Measurements from ENCODE around the gene ASXL2.
"Not testable (repeated sequence)": the region's sequence is repeated elsewhere in the genome, so short reads cannot be mapped to it uniquely, and the experiment has no call there.

ASXL2 gene

GRCh38 chr2:25878361-25879132, at the start of gene ASXL2:
TSS of gene ASXL2 (minus strand) at chr2:25878487. CDS start at chr2:25878222, 265 bp downstream.
- DNase-seq (ENCODE audit: low read depth): peak; percentile 97
- H3K4me3 ChIP-seq (ENCODE audit: low read length): peak within 1 kb of the TSS; percentile 93
- no peak for TF ChIP-seq CTCF (conservative IDR thresholded peaks at IDR 0.05; ENCODE audit: low read length)

GRCh38 chr2:25926984-25927756, 48.9 kb upstream of the ASXL2 start:
- TF ChIP-seq CTCF (conservative IDR thresholded peaks at IDR 0.05; ENCODE audit: low read length): no peak
- DNase-seq (ENCODE audit: low read depth): no peak
- H3K4me3 ChIP-seq (ENCODE audit: low read length): no peak overlapping the region

- TF ChIP-seq CTCF (conservative IDR thresholded peaks at IDR 0.05; ENCODE audit: low read length): no peak
- no peak for DNase-seq (ENCODE audit: low read depth)
- H3K4me3 ChIP-seq (ENCODE audit: low read length): no peak overlapping the region
Observed at GRCh38 chr2:25922501-25922900, 44.2 kb upstream of the ASXL2 start.

GRCh38 chr2:25920786-25921415, 42.6 kb upstream of the ASXL2 start:
- TF ChIP-seq CTCF (conservative IDR thresholded peaks at IDR 0.05; ENCODE audit: low read length): no peak

GRCh38 chr2:25920336-25920735, 42.0 kb upstream of the ASXL2 start:
- DNase-seq (ENCODE audit: low read depth): peak; percentile 73

More at GRCh38 chr2:25920786-25921415, 42.6 kb upstream of the ASXL2 start:
- DNase-seq (ENCODE audit: low read depth): no peak
- H3K4me3 ChIP-seq (ENCODE audit: low read length): no peak overlapping the region

GRCh38 chr2:25917832-25918231, 39.5 kb upstream of the ASXL2 start:
- TF ChIP-seq CTCF (conservative IDR thresholded peaks at IDR 0.05; ENCODE audit: low read length): no peak
- DNase-seq (ENCODE audit: low read depth): peak; percentile 9
- no peak overlapping the region for H3K4me3 ChIP-seq (ENCODE audit: low read length)

More at GRCh38 chr2:25920336-25920735, 42.0 kb upstream of the ASXL2 start:
- no peak overlapping the region for H3K4me3 ChIP-seq (ENCODE audit: low read length)
- no peak for TF ChIP-seq CTCF (conservative IDR thresholded peaks at IDR 0.05; ENCODE audit: low read length)

- DNase-seq (ENCODE audit: low read depth): peak; percentile 69
- H3K4me3 ChIP-seq (ENCODE audit: low read length): not testable (repeated sequence)
Observed at GRCh38 chr2:25917411-25917810, 39.1 kb upstream of the ASXL2 start.

- not testable (repeated sequence) for DNase-seq (ENCODE audit: low read depth); H3K4me3 ChIP-seq (ENCODE audit: low read length)
Observed at GRCh38 chr2:25915944-25916772, 37.9 kb upstream of the ASXL2 start.

GRCh38 chr2:25915411-25915810, 37.1 kb upstream of the ASXL2 start:
- DNase-seq (ENCODE audit: low read depth); H3K4me3 ChIP-seq (ENCODE audit: low read length): not testable (repeated sequence)

- H3K4me3 ChIP-seq (ENCODE audit: low read length): not testable (repeated sequence)
Observed at GRCh38 chr2:25913696-25913973, 35.3 kb upstream of the ASXL2 start.

More at GRCh38 chr2:25913696-25913973, 35.3 kb upstream of the ASXL2 start:
- DNase-seq (ENCODE audit: low read depth): not testable (repeated sequence)

All from AG10803 (cell line).